Renal pelvis (tissue), 4 donors: Measurements from ENCODE around the gene SNAP47. TPM values are rescaled to one million over a fixed set of nuclear protein-coding genes. Genes with fewer than 3 reads are reported as not detected.
A peak's percentile ranks its signal among the peaks of the same experiment; 100 is the strongest.

Experiments used
- DNase-seq: peaks from one replicate; pipeline ENCODE4 v3.0.0-alpha.2; 2013
- polyA plus RNA-seq, 3 donors: library from polyadenylated mRNA; unstranded; fragments of 120-200 nt; gene quantifications; one replicate each; pipeline ENCODE4 v1.2.1, GENCODE V29; 2013; ENCODE audit not compliant: insufficient read length in 3 of 3

The SNAP47 gene
- polyA plus RNA-seq, 3 donors: 44.9 to 46.1 (median 45.1) TPM

DNA sequence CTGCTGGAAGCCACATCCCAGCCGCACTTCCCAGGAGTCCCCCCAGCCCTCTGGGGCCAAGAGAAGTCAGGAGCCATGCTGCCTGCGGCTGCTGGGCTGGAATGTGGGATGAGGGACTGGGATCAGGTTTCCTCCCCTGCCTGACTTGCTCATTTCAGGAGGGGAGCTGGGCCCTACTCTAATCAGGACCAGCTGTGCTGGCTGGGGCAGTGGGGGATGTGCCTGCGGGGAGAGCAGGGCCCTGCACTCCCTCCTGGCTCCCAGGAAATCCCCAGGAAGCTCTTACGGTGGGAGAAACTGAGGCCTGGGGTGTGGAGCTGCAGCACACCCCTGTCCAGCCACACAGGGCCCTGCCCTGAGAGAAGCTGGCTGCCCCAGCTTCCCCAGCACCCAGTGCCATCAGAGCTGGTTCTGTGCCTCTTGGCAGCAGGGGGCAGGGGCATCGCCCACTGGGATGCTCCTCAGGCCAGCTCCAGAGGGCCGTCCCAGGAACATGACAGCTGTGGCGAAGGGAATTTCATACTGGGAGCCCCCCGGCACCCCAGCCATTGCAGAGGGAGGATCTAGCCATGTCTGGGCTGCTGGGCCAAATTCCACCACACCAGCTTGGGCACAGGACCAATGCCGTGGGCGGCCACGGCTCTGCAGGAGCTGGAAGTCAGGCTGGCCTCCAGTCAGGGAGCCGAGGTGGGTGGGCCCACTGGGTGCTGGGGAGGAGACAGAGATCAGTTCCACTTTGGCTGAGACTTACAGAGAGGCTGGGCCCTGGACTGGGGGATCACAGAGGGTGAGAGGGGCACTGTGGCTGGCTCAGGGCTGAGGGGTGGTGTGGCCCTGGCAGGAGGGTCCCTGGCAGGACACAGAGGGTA lies 58.9 kb downstream of the SNAP47 start:
- peak; percentile 58 for DNase-seq

DNA sequence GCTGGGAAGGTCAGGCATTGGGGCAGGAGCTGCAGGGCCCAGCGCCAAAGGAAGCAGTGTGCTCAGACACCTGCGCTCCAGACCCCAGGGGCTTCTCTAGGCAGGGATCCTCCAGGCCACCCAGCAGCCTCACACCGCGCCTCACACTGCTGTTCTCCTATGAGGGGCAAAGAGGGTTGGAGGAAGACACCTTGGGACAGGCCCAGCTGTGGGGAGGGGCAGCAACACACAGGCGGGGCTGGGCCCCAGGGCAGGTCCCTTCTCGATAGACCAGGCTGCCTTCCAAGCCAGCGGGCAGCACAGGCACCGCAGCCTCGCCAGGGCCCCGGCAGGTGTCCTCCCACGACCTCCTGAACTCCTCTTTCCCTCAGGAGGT lies 59.6 kb downstream of the SNAP47 start:
- DNase-seq: no peak

DNA sequence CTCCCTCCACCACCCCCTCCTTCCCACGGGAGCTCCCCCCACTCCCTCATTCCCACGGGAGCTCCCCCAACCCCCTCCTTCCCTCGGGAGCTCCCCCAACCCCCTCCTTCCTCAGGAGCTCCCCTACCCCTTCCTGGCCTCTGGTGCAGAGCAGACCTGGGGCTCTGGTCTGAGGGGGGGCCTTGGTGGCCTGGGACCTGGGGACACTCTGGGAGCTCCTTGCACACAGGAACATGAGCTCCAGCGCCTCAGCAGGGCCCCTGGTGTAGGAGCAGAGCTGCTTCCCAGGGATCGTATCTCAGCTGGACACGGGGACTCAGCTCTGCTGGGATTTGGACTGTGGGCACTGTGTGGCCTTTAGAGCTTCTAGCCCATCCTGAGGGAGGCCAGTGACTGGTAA lies 60.5 kb downstream of the SNAP47 start:
- DNase-seq: no peak

DNA sequence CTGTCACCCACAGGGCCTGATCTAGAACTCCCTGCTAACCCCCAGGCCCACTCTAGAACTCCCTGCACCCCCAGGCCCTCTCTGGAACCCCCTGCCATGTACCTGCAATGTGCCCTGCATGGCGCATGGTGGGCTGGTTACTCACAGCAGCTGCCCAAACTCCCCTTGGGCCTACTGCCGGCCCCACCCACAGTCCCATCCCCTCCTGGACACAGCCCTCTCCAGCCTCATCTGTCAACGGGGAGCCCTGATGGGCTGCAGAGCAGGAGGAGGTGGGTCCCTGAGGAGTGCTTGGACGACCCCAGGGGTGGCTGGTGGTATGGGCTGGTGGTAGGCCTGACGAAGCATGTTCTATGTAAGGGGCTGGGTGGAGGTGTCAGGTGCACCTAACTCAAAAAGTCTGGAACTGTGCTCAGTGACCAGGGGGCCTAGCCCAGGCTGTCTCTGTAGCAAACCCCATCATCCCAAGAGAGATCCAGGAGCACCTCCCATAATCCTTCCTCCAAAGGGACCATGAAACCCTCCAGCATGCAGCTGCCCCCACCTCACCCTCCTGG lies 61.2 kb downstream of the SNAP47 start:
- no peak for DNase-seq

DNA sequence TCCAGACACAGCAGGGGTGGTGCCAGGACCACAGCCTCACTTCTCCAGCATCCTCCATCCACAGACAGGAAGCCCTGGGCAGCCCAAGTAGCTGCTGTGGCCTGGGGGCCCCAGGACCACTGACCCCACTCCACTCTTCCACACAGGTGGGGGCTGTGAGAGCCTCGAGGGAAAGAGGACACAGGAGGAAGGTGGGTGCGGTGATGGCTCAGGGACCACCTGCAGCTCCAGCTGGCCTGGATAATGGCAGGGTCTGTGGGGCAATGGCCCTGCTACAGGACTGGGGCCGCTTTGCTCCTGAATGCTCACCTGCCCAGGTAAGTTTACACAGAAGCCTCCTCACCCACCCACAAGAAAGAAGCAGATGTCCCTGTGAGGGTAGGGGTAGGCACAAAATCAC lies 61.9 kb downstream of the SNAP47 start:
- DNase-seq: no peak

DNA sequence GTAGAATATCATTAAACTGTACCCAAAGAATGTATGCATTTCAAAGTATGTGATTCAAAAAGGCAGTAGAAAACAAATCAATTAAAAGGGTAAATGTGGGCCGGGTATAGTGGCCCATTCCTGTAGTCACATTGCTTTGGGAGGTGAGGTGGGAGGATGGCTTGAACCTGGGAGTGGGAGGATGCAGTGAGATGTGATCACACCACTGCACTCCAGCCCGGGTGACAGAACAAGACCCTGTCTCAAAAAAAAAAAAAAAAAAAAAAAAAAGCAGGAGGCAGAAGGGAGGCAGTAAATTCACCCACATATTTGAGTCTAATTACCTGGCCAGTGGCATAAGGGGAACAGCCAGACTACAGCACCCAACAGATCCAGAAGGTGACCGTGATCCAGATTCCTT lies 62.4 kb downstream of the SNAP47 start:
- no peak for DNase-seq

DNA sequence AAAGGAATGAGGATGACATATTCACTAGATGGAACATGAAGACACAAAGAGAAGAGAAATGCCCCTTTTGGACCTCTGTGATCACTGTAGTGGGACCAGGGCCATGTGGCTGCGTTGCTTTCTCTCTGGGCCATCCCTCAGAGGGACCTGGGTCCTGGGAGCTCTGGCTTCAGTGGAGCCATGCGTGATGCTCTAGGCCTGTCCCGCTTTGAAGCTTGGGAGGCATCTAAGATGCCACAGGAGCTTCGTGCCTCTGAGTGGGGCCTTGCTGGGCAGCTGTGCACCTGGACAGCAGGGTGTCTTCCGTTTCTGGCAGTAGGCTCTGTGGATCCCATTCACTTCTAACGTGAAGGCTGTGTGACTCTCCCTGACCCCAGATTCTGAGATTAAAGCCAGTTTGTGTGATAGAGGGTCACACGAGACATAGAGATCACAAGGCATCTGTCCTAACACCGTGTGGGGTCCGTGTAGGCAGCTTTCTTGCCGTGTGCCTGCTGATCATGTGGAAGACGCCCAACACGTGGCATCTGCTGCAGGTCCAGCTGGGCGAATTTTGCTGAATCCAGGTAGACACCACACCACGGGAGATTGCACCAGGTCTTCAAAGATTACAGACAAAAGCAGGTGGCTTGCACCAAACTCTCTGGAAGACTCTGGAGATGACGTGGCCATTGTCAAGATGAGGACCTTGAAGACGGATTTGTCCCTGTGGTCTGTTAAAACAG lies 63.0 kb downstream of the SNAP47 start:
- no peak for DNase-seq

DNA sequence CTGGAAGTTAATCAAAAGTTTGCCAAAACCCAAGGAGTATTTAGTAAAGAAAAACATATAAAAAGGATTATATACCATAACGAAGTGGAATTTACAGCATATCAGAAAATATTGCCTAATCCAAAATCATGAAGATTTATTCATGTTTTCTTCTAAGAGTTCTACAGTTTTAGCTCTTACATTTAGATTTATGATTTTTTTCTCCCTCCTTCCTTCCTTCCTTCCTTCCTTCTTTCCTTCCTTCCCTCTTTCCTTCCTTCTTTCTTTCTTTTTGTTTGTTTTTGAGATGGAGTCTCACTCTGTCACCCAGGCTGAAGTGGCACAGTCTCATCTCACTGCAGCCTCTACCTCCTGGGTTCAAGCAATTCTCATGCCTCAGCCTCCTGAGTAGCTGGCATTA lies 64.5 kb downstream of the SNAP47 start:
- no peak for DNase-seq

DNA sequence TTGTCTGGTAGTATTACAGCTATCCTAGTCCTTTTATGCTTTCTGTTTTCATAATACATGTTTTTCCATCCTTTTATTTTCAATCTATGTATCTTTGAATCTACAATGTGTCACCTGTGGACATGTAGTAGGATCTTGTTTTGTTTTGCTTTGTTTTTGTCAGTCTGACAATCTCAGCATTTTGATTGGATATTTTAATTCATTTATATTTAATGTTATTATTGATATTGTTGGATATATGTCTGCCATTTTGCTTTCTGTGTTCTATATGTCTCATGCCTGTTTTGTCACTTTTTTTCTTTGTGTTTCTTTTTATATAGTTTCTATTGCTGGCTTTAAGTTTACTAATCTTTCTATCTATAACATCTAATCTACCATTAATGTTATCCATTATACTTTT lies 68.7 kb downstream of the SNAP47 start:
- no peak for DNase-seq

DNA sequence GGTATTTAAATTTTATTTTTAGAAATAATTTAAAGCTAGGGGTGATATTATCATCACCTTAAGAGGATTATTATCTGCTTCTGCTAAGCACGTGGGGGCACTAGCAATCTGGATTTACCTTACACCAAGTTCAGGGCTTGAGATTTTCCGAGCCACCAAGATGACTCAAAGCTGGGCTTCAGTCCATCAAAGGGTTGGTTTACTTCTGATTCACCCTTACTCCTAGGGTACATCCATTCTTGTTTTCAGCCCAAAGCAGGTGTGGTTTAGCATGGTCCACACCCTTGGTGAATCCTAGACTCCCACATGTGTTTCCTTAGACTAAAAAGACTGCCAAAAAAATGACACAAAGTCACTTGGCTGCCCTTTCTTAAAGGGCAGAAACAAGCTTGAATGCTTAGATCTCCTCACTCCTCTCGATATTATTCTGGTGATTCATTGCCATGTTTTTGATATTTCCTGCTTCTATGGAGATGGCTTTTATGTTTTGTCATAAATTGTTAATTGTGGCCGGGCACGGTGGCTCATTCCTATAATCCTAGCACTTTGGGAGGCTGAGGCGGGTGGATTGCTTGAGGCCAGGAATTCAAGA lies 70.5 kb downstream of the SNAP47 start:
- DNase-seq: no peak

DNA sequence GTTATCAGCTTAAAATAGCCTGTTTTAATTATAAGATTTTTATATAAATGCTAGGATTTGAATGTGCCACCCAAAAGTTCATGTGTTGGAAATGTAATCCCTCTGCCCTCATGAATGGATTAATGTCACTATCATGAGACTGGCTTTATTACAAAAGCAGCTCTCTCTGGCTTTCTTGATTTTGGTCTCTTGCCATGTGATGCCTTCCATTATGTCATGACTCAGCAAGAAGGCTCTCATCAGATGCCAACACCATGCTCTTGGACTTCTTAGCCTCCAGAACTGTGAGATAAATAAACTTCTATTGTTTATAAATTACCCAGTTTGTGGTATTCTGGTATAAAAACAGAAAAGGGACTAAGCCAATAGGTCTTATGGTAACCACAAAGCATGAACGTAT lies 73.3 kb downstream of the SNAP47 start:
- no peak for DNase-seq

DNA sequence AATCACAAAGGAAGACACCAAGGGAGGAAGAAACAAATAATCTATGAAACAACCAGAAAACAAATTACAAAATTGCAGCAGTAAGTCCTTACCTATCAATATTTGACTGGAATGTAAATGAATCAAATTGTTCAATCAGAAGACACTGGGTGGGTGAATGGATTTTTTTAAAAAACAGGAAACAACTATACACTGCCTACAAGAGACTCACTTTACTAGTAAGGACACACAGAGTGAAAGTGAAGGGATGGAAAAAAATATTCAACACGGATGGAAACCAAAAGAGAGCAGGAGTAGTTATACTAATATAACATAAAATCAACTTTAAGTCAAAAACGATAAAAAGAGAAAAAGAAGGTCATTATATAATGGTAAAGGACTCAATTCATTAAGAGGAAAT lies 73.8 kb downstream of the SNAP47 start:
- DNase-seq: no peak

DNA sequence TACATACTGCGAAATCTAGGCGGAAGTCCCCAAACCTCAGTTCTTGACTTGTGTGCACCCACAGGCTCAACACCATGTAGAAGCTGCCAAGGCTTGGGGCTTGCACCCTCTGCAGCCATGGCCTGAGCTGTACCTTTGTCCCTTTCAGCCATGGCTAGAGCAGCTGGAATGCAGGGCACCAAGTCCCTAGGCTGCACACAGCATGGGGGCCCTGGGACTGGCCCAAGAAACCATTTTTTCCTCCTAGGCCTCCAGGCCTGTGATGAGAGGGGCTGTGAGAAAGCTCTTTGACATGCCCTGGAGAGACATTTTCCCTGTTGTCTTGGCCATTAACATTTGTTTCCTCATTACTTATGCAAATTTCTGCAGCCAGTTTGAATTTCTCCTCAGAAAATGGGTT lies 78.7 kb downstream of the SNAP47 start:
- no peak for DNase-seq

DNA sequence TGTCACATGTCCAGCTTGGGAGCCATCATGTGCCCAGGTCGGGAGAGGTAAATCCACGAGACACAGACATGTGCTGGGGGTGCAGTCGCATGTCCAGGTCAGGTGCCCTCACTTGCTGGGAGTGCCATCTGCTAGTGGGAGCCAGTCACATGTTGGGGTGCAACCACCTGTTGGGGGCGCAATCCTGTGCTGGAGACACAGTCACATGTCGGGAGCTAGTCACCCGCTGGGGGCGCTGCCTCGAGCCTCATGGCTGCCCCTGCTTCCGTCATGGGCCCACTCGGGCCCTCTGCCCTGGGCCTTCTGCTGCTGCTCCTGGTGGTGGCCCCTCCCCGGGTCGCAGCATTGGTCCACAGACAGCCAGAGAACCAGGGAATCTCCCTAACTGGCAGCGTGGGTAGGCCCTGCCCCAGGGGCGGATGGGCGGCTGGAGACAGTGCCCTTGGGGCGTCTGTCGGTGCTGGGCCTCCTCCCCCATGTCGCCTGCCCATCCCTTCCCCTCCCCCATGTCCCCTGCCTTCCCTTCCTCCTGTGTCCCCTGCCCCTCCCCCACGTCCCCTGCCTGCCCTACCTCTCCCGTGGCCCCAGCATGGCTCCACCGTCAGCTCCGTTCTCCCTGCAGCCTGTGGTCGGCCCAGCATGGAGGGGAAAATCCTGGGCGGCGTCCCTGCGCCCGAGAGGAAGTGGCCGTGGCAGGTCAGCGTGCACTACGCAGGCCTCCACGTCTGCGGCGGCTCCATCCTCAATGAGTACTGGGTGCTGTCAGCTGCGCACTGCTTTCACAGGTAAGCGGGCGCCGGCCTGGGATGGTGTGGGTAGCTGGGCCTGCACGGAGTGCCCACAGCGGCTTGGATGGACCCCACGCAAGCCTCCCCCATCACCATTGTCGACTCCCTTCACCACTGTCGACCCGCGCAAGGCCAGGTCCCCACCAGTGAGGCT lies 80.5 kb downstream of the SNAP47 start, which contains the start of gene PRSS38:
Gene PRSS38 (plus strand): TSS at position 208 of the 942 bp plus-strand sequence. CDS start 42 bp downstream, at position 250.
- DNase-seq: no peak

DNA sequence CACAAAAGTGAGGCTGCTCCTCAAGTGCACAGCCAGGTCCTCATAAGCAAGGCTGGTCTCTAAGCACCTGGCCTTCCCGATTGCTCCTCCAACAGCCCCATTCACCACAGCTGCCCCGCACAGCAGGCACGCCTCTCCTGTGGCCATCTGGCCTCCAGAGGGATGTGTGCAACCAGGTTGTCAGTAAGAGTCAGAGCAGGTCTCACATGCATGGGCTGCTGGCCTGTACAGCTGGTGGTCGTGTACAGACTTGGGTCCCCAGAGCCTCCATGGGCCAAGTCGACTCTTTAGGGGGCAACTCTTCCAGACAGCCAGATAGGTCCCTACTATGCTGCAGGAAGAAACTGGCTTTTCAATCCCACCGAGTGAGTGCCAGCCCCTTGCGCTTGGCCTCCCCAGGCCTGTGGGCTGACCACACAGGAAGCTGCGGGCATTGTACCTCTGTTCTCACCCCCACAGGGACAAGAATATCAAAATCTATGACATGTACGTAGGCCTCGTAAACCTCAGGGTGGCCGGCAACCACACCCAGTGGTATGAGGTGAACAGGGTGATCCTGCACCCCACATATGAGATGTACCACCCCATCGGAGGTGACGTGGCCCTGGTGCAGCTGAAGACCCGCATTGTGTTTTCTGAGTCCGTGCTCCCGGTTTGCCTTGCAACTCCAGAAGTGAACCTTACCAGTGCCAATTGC lies 81.7 kb downstream of the SNAP47 start:
- DNase-seq: no peak

DNA sequence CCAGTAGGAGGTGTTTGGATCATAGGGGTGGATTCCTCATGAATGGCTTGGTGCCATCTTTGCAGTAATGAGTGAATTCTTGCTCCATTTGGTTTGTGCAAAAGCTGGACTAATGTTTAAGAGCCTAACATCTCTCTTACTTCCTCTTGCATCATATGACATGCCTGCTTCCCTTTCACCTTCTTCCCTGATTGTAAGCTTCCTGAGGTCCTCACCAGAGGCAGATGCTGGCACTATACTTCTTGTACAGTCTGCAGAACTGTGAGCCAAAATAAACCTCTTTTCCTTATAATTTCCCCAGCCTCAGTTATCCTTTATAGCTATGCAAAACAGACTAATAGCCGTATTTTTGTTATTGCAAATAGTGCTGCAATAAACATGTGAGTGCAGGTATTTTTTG lies 88.3 kb downstream of the SNAP47 start:
- DNase-seq: no peak

DNA sequence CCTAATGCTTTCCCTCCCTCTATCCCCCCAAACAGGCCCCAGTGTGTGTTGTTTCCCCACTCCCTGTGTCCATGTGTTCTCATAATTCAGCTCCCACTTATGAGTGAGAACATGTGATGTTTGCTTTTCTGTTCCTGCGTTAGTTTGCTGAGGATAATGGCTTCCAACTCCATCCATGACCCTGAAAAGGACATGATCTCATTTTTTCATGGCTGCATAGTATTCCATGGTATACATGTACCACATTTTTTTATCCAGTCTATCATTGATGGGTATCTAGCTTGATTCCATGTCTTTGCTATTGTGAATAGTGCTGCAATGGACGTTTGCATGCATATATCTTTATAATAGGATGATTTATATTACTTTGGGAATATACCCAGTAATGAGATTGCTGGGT lies 89.0 kb downstream of the SNAP47 start:
- no peak for DNase-seq

DNA sequence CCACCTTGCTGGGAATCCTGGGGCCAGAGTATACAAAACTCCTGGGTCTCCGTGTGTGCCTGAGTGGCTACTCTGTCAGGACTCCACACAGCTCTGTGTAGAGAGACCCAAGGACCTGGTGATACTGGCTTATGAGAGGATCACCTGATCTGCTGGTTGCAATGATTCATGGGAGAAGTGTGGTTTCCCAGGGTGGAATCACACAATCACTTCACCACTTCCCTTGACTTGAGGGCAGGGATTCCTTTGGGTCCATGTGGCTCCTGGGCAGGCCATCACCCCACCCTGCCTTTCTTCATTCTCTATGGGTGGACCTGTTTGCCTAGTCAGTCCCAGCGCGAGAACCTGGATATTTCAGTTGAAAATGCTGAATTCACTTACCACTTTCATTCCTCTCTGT lies 93.6 kb downstream of the SNAP47 start:
- DNase-seq: no peak
